Right kidney (tissue), 1 donor: Measurements from ENCODE around the gene NCS1.
"Not testable (repeated sequence)": the region's sequence is repeated elsewhere in the genome, so short reads cannot be mapped to it uniquely, and the experiment has no call there.

Experiments
- DNase-seq: peaks from one replicate; pipeline ENCODE4 v3.0.0-alpha.2; 2016

The NCS1 gene

GRCh38 chr9:130263601-130264413, 91.6 kb downstream of the NCS1 start:
- no peak for DNase-seq

GRCh38 chr9:130264414-130265350, 92.5 kb downstream of the NCS1 start:
- DNase-seq = no peak

- DNase-seq = peak; percentile 65
Observed at GRCh38 chr9:130265431-130266235, 93.4 kb downstream of the NCS1 start, which contains the start of gene HMCN2. HMCN2 (plus strand) TSS chr9:130265760; CDS start chr9:130265879, 119 bp downstream.

- peak; percentile 33 for DNase-seq
Observed at GRCh38 chr9:130266236-130267098, 94.3 kb downstream of the NCS1 start.

- no peak for DNase-seq
Observed at GRCh38 chr9:130267930-130268329, 95.7 kb downstream of the NCS1 start.

- no peak for DNase-seq
Observed at GRCh38 chr9:130268521-130269211, 96.5 kb downstream of the NCS1 start.

- no peak for DNase-seq
Observed at GRCh38 chr9:130271473-130271872, 99.3 kb downstream of the NCS1 start.

GRCh38 chr9:130275156-130275555, 103.0 kb downstream of the NCS1 start:
- DNase-seq = no peak

GRCh38 chr9:130276121-130276520, 103.9 kb downstream of the NCS1 start:
- no peak for DNase-seq

GRCh38 chr9:130276955-130277354, 104.8 kb downstream of the NCS1 start:
- no peak for DNase-seq

GRCh38 chr9:130277525-130277924, 105.3 kb downstream of the NCS1 start:
- DNase-seq = not testable (repeated sequence)

- DNase-seq = no peak
Observed at GRCh38 chr9:130283539-130284248, 111.5 kb downstream of the NCS1 start.

- DNase-seq = no peak
Observed at GRCh38 chr9:130284249-130284625, 112.0 kb downstream of the NCS1 start.

- DNase-seq = no peak
Observed at GRCh38 chr9:130284690-130285089, 112.5 kb downstream of the NCS1 start.

- DNase-seq = no peak
Observed at GRCh38 chr9:130285271-130285670, 113.1 kb downstream of the NCS1 start.

GRCh38 chr9:130286072-130286770, 114.0 kb downstream of the NCS1 start:
- no peak for DNase-seq
